SK-N-SH treated with all-trans-retinoic acid at 6 μM for 48 hours (cell line): Measurements from ENCODE around the gene TMEM131L.

Experiments
- ATAC-seq: fragments of 200-7000 bp; cut with Tn5 transposase; 3 replicates; pipeline ENCODE4 v1.9.1; 2020; ENCODE audit warnings: mild to moderate bottlenecking, moderate library complexity
- ARNTL ChIP-seq: fragments of 450-650 bp; formaldehyde crosslinking; IDR thresholded peaks from 2 replicates; pipeline ENCODE4 v1.5.0; 2020; ENCODE audit warnings: low read depth, mild to moderate bottlenecking, moderate library complexity, borderline replicate concordance
- BACH2 ChIP-seq: fragments of 250-450 bp; sonication (Bioruptor Pico); IDR thresholded peaks from 2 replicates; pipeline ENCODE4 v1.9.0; 2021; ENCODE audit warnings: mild to moderate bottlenecking, borderline replicate concordance
- CSDC2 ChIP-seq: fragments of 250-450 bp; sonication (Bioruptor Pico); IDR thresholded peaks from 2 replicates; pipeline ENCODE4 v1.5.0; 2020; ENCODE audit warnings: mild to moderate bottlenecking, moderate library complexity
- ESRRG ChIP-seq: fragments of 250-450 bp; sonication (Bioruptor Pico); IDR thresholded peaks from 2 replicates; pipeline ENCODE4 v1.6.1; 2021; ENCODE audit warnings: mild to moderate bottlenecking
- GLIS3 ChIP-seq: fragments of 250-450 bp; sonication (Bioruptor Pico); IDR thresholded peaks from 2 replicates; pipeline ENCODE4 v1.5.0; 2020; ENCODE audit warnings: mild to moderate bottlenecking, moderate library complexity
- ISL1 ChIP-seq: fragments of 250-450 bp; sonication (Bioruptor Pico); IDR thresholded peaks from 2 replicates; pipeline ENCODE4 v2.1.2; 2022; ENCODE audit warnings: mild to moderate bottlenecking, moderate library complexity
- OSR1 ChIP-seq: fragments of 250-450 bp; sonication (Bioruptor Pico); IDR thresholded peaks from 2 replicates; pipeline ENCODE4 v1.8.0; 2022; ENCODE audit warnings: moderate library complexity, mild to moderate bottlenecking, inconsistent platforms
- POU6F1 ChIP-seq: fragments of 250-450 bp; sonication (Bioruptor Pico); IDR thresholded peaks from 2 replicates; pipeline ENCODE4 v1.8.0; 2021; ENCODE audit warnings: low read depth, mild to moderate bottlenecking, moderate library complexity, borderline replicate concordance
- PPARA ChIP-seq: fragments of 250-450 bp; sonication (Bioruptor Pico); IDR thresholded peaks from 2 replicates; pipeline ENCODE4 v1.5.0; 2020; ENCODE audit warnings: mild to moderate bottlenecking, borderline replicate concordance
- RARB ChIP-seq: fragments of 250-450 bp; sonication (Bioruptor Pico); IDR thresholded peaks from 2 replicates; pipeline ENCODE4 v1.8.0; 2021; ENCODE audit warnings: mild to moderate bottlenecking, moderate library complexity
- SNAI2 ChIP-seq: fragments of 250-450 bp; sonication (Bioruptor Pico); IDR thresholded peaks from 2 replicates; pipeline ENCODE4 v1.5.0; 2020; ENCODE audit warnings: mild to moderate bottlenecking, moderate library complexity
- TCF4 ChIP-seq: fragments of 250-450 bp; sonication (Bioruptor Pico); IDR thresholded peaks from 2 replicates; pipeline ENCODE4 v1.8.0; 2021; ENCODE audit warnings: mild to moderate bottlenecking, moderate library complexity, borderline replicate concordance
- TOX ChIP-seq: fragments of 250-450 bp; sonication (Bioruptor Pico); IDR thresholded peaks from 2 replicates; pipeline ENCODE4 v1.8.0; 2021; ENCODE audit warnings: mild to moderate bottlenecking, moderate library complexity, borderline replicate concordance
- ZFP3 ChIP-seq: fragments of 250-450 bp; sonication (Bioruptor Pico); IDR thresholded peaks from 2 replicates; pipeline ENCODE4 v1.5.0; 2020; ENCODE audit warnings: mild to moderate bottlenecking, moderate library complexity
- ZFP30 ChIP-seq: fragments of 450-650 bp; formaldehyde crosslinking; IDR thresholded peaks from 2 replicates; pipeline ENCODE4 v1.5.0; 2022; ENCODE audit warnings: mild to moderate bottlenecking, moderate library complexity
- ZNF565 ChIP-seq: fragments of 450-650 bp; formaldehyde crosslinking; conservative IDR thresholded peaks from 2 replicates; pipeline ENCODE4 v1.5.0; 2020; ENCODE audit warnings: low read depth, mild to moderate bottlenecking, moderate library complexity
- ZNF70 ChIP-seq: fragments of 450-650 bp; formaldehyde crosslinking; IDR thresholded peaks from 2 replicates; pipeline ENCODE4 v1.5.0; 2020; ENCODE audit warnings: mild to moderate bottlenecking, moderate library complexity
- ZNF8 ChIP-seq: fragments of 450-650 bp; formaldehyde crosslinking; IDR thresholded peaks from 2 replicates; pipeline ENCODE4 v1.5.0; 2020; ENCODE audit warnings: mild to moderate bottlenecking, moderate library complexity
- TF ChIP-seq, protein P1 (sequence below): fragments of 250-450 bp; sonication (Bioruptor Pico); IDR thresholded peaks from 2 replicates; pipeline ENCODE4 v1.5.0; 2020; ENCODE audit warnings: mild to moderate bottlenecking, moderate library complexity
- TF ChIP-seq, protein P2 (sequence below): fragments of 250-450 bp; sonication (Bioruptor Pico); IDR thresholded peaks from 2 replicates; pipeline ENCODE4 v1.8.0; 2020; ENCODE audit warnings: mild to moderate bottlenecking, moderate library complexity, borderline replicate concordance
- TF ChIP-seq, protein P3 (sequence below): fragments of 250-450 bp; sonication (Bioruptor Pico); IDR thresholded peaks from 2 replicates; pipeline ENCODE4 v1.5.1; 2020; ENCODE audit warnings: low read depth, mild to moderate bottlenecking, moderate library complexity

TMEM131L gene

GRCh38 chr4:153643406-153644383 lies 177.5 kb downstream of the TMEM131L start:
- peak; percentile 97 for ATAC-seq

GRCh38 chr4:153645183-153645582 lies 179.0 kb downstream of the TMEM131L start:
- TF ChIP-seq SNAI2 (CRISPR knock-in tag), result no peak
- no peak for TF ChIP-seq BACH2 (CRISPR knock-in tag)
- TF ChIP-seq ZFP3 (CRISPR knock-in tag), result no peak
- no peak for TF ChIP-seq ZFP30 (CRISPR knock-in tag)
- no peak for TF ChIP-seq ZNF565 (CRISPR knock-in tag)
- TF ChIP-seq PPARA (CRISPR knock-in tag), result no peak
- no peak for TF ChIP-seq CSDC2
- TF ChIP-seq ISL1 (CRISPR knock-in tag), result no peak
- no peak for TF ChIP-seq POU6F1
- TF ChIP-seq TCF4, result no peak
- TF ChIP-seq, protein P1, sequence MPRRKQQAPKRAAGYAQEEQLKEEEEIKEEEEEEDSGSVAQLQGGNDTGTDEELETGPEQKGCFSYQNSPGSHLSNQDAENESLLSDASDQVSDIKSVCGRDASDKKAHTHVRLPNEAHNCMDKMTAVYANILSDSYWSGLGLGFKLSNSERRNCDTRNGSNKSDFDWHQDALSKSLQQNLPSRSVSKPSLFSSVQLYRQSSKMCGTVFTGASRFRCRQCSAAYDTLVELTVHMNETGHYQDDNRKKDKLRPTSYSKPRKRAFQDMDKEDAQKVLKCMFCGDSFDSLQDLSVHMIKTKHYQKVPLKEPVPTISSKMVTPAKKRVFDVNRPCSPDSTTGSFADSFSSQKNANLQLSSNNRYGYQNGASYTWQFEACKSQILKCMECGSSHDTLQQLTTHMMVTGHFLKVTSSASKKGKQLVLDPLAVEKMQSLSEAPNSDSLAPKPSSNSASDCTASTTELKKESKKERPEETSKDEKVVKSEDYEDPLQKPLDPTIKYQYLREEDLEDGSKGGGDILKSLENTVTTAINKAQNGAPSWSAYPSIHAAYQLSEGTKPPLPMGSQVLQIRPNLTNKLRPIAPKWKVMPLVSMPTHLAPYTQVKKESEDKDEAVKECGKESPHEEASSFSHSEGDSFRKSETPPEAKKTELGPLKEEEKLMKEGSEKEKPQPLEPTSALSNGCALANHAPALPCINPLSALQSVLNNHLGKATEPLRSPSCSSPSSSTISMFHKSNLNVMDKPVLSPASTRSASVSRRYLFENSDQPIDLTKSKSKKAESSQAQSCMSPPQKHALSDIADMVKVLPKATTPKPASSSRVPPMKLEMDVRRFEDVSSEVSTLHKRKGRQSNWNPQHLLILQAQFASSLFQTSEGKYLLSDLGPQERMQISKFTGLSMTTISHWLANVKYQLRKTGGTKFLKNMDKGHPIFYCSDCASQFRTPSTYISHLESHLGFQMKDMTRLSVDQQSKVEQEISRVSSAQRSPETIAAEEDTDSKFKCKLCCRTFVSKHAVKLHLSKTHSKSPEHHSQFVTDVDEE (CRISPR knock-in tag), result no peak
- TF ChIP-seq ARNTL, result no peak
- no peak for TF ChIP-seq TOX (CRISPR knock-in tag)
- no peak for TF ChIP-seq RARB (CRISPR knock-in tag)
- TF ChIP-seq ZNF8, result no peak
- TF ChIP-seq ZNF70 (CRISPR knock-in tag), result no peak
- no peak for ATAC-seq

More at GRCh38 chr4:153643406-153644383, 177.5 kb downstream of the TMEM131L start:
- no peak for TF ChIP-seq ZNF8
- no peak for TF ChIP-seq ZFP30 (CRISPR knock-in tag)
- TF ChIP-seq ARNTL, result no peak
- TF ChIP-seq ESRRG (CRISPR knock-in tag), result no peak
- no peak for TF ChIP-seq GLIS3 (CRISPR knock-in tag)
- TF ChIP-seq, protein P2, sequence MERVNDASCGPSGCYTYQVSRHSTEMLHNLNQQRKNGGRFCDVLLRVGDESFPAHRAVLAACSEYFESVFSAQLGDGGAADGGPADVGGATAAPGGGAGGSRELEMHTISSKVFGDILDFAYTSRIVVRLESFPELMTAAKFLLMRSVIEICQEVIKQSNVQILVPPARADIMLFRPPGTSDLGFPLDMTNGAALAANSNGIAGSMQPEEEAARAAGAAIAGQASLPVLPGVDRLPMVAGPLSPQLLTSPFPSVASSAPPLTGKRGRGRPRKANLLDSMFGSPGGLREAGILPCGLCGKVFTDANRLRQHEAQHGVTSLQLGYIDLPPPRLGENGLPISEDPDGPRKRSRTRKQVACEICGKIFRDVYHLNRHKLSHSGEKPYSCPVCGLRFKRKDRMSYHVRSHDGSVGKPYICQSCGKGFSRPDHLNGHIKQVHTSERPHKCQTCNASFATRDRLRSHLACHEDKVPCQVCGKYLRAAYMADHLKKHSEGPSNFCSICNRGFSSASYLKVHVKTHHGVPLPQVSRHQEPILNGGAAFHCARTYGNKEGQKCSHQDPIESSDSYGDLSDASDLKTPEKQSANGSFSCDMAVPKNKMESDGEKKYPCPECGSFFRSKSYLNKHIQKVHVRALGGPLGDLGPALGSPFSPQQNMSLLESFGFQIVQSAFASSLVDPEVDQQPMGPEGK (CRISPR knock-in tag), result no peak
- no peak for TF ChIP-seq SNAI2 (CRISPR knock-in tag)
- TF ChIP-seq, protein P3, sequence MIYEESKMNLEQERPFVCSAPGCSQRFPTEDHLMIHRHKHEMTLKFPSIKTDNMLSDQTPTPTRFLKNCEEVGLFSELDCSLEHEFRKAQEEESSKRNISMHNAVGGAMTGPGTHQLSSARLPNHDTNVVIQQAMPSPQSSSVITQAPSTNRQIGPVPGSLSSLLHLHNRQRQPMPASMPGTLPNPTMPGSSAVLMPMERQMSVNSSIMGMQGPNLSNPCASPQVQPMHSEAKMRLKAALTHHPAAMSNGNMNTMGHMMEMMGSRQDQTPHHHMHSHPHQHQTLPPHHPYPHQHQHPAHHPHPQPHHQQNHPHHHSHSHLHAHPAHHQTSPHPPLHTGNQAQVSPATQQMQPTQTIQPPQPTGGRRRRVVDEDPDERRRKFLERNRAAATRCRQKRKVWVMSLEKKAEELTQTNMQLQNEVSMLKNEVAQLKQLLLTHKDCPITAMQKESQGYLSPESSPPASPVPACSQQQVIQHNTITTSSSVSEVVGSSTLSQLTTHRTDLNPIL (CRISPR knock-in tag), result no peak
- TF ChIP-seq OSR1 (CRISPR knock-in tag), result no peak
- no peak for TF ChIP-seq TOX (CRISPR knock-in tag)
- no peak for TF ChIP-seq POU6F1
- no peak for TF ChIP-seq ISL1 (CRISPR knock-in tag)
- no peak for TF ChIP-seq PPARA (CRISPR knock-in tag)
- TF ChIP-seq ZNF70 (CRISPR knock-in tag), result no peak
